ENCODE results near the gene LSM12. TPM values are rescaled to one million over a fixed set of nuclear protein-coding genes. Genes with fewer than 3 reads are reported as not detected.

Gene LSM12
- total and polyA plus RNA-seq, 2 of the 8 experiments (the other 6 are each of a cell fraction or from before 2014, with no cell fraction given): 69.8 to 142 TPM

GRCh38 chr17:43986225-43986981 is 80.1 kb downstream of the LSM12 start:
- no peak overlapping the region for H2BK5ac ChIP-seq (ENCODE audit: low read depth, low read length)
- no peak overlapping the region for H3K23ac ChIP-seq (ENCODE audit: insufficient read length)
- FAIRE-seq (no peak), DNase-seq (ENCODE audit: low read depth in 1 of 2, low spot score in 2 of 2) (no peak)
- peaks cover 6% of the 10 kb centered on the region for H3K23me2 ChIP-seq (ENCODE audit: low read depth, low read length)
- H2BK120ac ChIP-seq (replicated peaks; ENCODE audit: low read depth, low read length): no peak overlapping the region
- no peak overlapping the region for H2AFZ ChIP-seq (ENCODE audit: low read length)
- H3K14ac ChIP-seq (ENCODE audit: insufficient read length): no peak overlapping the region
- H4K5ac ChIP-seq (ENCODE audit: insufficient read length, low read depth, low read length): no peak overlapping the region
- CTCF ChIA-PET (ENCODE audit: partially characterized antibody): interaction anchor here (0.9 to 22.7 kb wide), 6 partner anchors 10 to 182 kb away, joined by 3 to 416 read pairs (median 4); partner anchors contain the start of gene PPY
- H2BK15ac ChIP-seq (ENCODE audit: low read length): no peak overlapping the region
- no peak overlapping the region for H3K4me2 ChIP-seq (ENCODE audit: insufficient read depth in 1 of 2, low read depth in 2 of 2, low read length in 2 of 2)
- no peak overlapping the region for H2BK20ac ChIP-seq (ENCODE audit: low read length)
- H3K9me3 ChIP-seq (ENCODE audit: insufficient read depth in 2 of 2, low read depth in 1 of 2, low read length in 1 of 2): no peaks in the 10 kb centered on the region
- H3K36me3 ChIP-seq (ENCODE audit: control insufficient read depth in 2 of 4, insufficient read depth in 4 of 4, low read length in 3 of 4): no peaks in the 10 kb centered on the region
- POLR2A ChIA-PET (ENCODE audit: partially characterized antibody): interaction anchor here (0.7 to 1.3 kb wide), 3 partner anchors 10 to 43 kb away, joined by 3 to 5 read pairs (median 3); no protein-coding TSS in a partner anchor
- no peak overlapping the region for H3K27ac ChIP-seq (ENCODE audit: low read depth, low read length)
- 90% methylated on average over 7 of the region's 7 CpGs; no CpG with 5 or more reads in 1 of the 2 experiments for WGBS, 2 experiments (ENCODE audit: extremely low coverage in 1 of 2, insufficient coverage in 1 of 2, insufficient read length in 1 of 2, insufficient replicate concordance in 2 of 2, low coverage in 1 of 2, low lambda C conversion rate in 2 of 2, missing lambda C conversion rate in 1 of 2)
- peaks cover 0 to 4% (median 2%) of the 10 kb centered on the region in 4 experiments; a peak in 4 of 7 replicates for H3K4me1 ChIP-seq (replicated peaks in 1 of 4; ENCODE audit: control insufficient read depth in 3 of 4, insufficient read depth in 4 of 4, low read length in 3 of 4)
- H3K79me1 ChIP-seq (ENCODE audit: low read depth, low read length): no peaks in the 10 kb centered on the region
- no peaks in the 10 kb centered on the region for H4K20me1 ChIP-seq (replicated peaks in 1 of 2; ENCODE audit: control insufficient read depth in 1 of 2, insufficient read depth in 2 of 2, low read length in 2 of 2)
- no peak overlapping the region for H3K4ac ChIP-seq (replicated peaks; ENCODE audit: insufficient read length, low read depth, low read length)
- no peak overlapping the region for H3K18ac ChIP-seq (ENCODE audit: extremely low read depth, low read length)
- H3K79me2 ChIP-seq (ENCODE audit: control insufficient read depth in 1 of 2, insufficient read depth in 2 of 2, low read length in 2 of 2): no peaks in the 10 kb centered on the region
- no peak overlapping the region for H3K4me3 ChIP-seq (ENCODE audit: extremely low read depth in 1 of 4, insufficient read depth in 2 of 4, low read depth in 3 of 4, low read length in 4 of 4)
- H3K27me3 ChIP-seq (replicated peaks in 1 of 4; ENCODE audit: control insufficient read depth in 3 of 4, extremely low read depth in 1 of 4, insufficient read depth in 3 of 4, low read length in 3 of 4): peaks cover 0 to 5% (median 4%) of the 10 kb centered on the region in 4 experiments; a peak in 3 of 7 replicates
- H3K9ac ChIP-seq (replicated peaks in 1 of 4; ENCODE audit: extremely low read depth in 1 of 4, low read depth in 3 of 4, low read length in 3 of 4): no peak overlapping the region
- no peak for TF ChIP-seq RFX5 (IDR thresholded peaks at IDR 0.05; ENCODE audit: borderline replicate concordance, low read depth, low read length)
- no peak for TF ChIP-seq TCF12 (IDR thresholded peaks at IDR 0.05; ENCODE audit: low read depth, low read length)
- TF ChIP-seq SAP30 (IDR thresholded peaks at IDR 0.05; ENCODE audit: insufficient read depth, insufficient replicate concordance, low read length): no peak
- TF ChIP-seq CBX8 (IDR thresholded peaks at IDR 0.05; ENCODE audit: borderline replicate concordance, low read depth, low read length): no peak
- TF ChIP-seq KDM4A (IDR thresholded peaks at IDR 0.05; ENCODE audit: low read depth, low read length, severe bottlenecking): no peak
- TF ChIP-seq SIX5 (IDR thresholded peaks at IDR 0.05; ENCODE audit: low read depth, low read length): no peak
- no peak for TF ChIP-seq HDAC2 (IDR thresholded peaks at IDR 0.05; ENCODE audit: borderline replicate concordance in 1 of 2, low read depth in 2 of 2, low read length in 2 of 2)
- TF ChIP-seq KDM1A (IDR thresholded peaks at IDR 0.05; ENCODE audit: borderline replicate concordance, low read length): no peak
- TF ChIP-seq ZNF274 (IDR thresholded peaks at IDR 0.05; ENCODE audit: borderline replicate concordance, extremely low read depth, low read length): no peak
- TF ChIP-seq RXRA (IDR thresholded peaks at IDR 0.05; ENCODE audit: insufficient read depth, low read depth, low read length): no peak
- TF ChIP-seq FOSL1 (IDR thresholded peaks at IDR 0.05; ENCODE audit: insufficient read depth, low read depth, low read length): no peak
- no peak overlapping the region for H4K8ac ChIP-seq (ENCODE audit: extremely low read depth, insufficient read depth, low read length)
- H4K91ac ChIP-seq (replicated peaks; ENCODE audit: insufficient read length, low read length): no peak overlapping the region
- H2AK5ac ChIP-seq (ENCODE audit: low read depth, low read length): no peak overlapping the region
- H2BK12ac ChIP-seq (ENCODE audit: low read depth, low read length): peak overlapping the region; percentile 21; the same call in 1 of the 2 replicates
- H3K56ac ChIP-seq (replicated peaks; ENCODE audit: insufficient read length, low read depth, low read length): no peak overlapping the region

Measured in H1 (cell line).